Liver (tissue), 3 donors: ENCODE results near the gene KRTAP10-7.

Source experiments
- ATF3 ChIP-seq: IDR thresholded peaks from 2 replicates; pipeline ENCODE4 v1.6.1; 2016; ENCODE audit warnings: antibody characterized with exemption
- CTCF ChIP-seq: fragments of 150-350 bp; IDR thresholded peaks from 2 replicates; pipeline ENCODE4 v1.5.1; 2017; ENCODE audit warnings: improper control_type of control experiment, low read depth, low read length; ENCODE audit not compliant: missing input control
- EGR1 ChIP-seq, 2 donors: IDR thresholded peaks; 2 replicates each; pipeline ENCODE4 v1.6.1; 2016 to 2018; ENCODE audit warnings: antibody characterized with exemption in 2 of 2, low read depth in 2 of 2
- FOXA1 ChIP-seq: IDR thresholded peaks from 2 replicates; pipeline ENCODE4 v1.6.1; 2016; ENCODE audit warnings: antibody characterized with exemption
- GABPA ChIP-seq, 2 donors: IDR thresholded peaks in 1 of 2; conservative IDR thresholded peaks in 1 of 2; 2 replicates each; pipeline ENCODE4 v1.6.1; 2016; ENCODE audit warnings: antibody characterized with exemption in 2 of 2, mild to moderate bottlenecking in 1 of 2, moderate library complexity in 1 of 2
- JUND ChIP-seq, 2 donors: IDR thresholded peaks; 2 replicates each; pipeline ENCODE4 v1.6.1; 2016; ENCODE audit warnings: antibody characterized with exemption in 2 of 2
- RAD21 ChIP-seq, 2 donors: IDR thresholded peaks; 2 replicates each; pipeline ENCODE4 v1.6.1; 2016; ENCODE audit warnings: antibody characterized with exemption in 2 of 2, mild to moderate bottlenecking in 2 of 2
- REST ChIP-seq: IDR thresholded peaks from 2 replicates; pipeline ENCODE4 v1.6.1; 2016; ENCODE audit warnings: antibody characterized with exemption, mild to moderate bottlenecking
- RXRA ChIP-seq, 2 donors: IDR thresholded peaks; 2 replicates each; pipeline ENCODE4 v1.6.1; 2017 to 2018; ENCODE audit warnings: antibody characterized with exemption in 2 of 2, mild to moderate bottlenecking in 1 of 2
- SP1 ChIP-seq: IDR thresholded peaks from 2 replicates; pipeline ENCODE4 v1.6.1; 2018; ENCODE audit warnings: antibody characterized with exemption, mild to moderate bottlenecking
- TAF1 ChIP-seq: conservative IDR thresholded peaks from 2 replicates; pipeline ENCODE4 v1.6.1; 2016; ENCODE audit warnings: antibody characterized with exemption, mild to moderate bottlenecking
- YY1 ChIP-seq: IDR thresholded peaks from 2 replicates; pipeline ENCODE4 v1.6.1; 2016; ENCODE audit warnings: antibody characterized with exemption, mild to moderate bottlenecking
- TF ChIP-seq, protein P1 (sequence below): IDR thresholded peaks from 2 replicates; pipeline ENCODE4 v1.6.1; 2016; ENCODE audit warnings: antibody characterized with exemption
- TF ChIP-seq, protein P2 (sequence below): IDR thresholded peaks from 2 replicates; pipeline ENCODE4 v1.6.1; 2016; ENCODE audit warnings: antibody characterized with exemption
- donor health status: healthy.
- donor health status: healthy.

DNA sequence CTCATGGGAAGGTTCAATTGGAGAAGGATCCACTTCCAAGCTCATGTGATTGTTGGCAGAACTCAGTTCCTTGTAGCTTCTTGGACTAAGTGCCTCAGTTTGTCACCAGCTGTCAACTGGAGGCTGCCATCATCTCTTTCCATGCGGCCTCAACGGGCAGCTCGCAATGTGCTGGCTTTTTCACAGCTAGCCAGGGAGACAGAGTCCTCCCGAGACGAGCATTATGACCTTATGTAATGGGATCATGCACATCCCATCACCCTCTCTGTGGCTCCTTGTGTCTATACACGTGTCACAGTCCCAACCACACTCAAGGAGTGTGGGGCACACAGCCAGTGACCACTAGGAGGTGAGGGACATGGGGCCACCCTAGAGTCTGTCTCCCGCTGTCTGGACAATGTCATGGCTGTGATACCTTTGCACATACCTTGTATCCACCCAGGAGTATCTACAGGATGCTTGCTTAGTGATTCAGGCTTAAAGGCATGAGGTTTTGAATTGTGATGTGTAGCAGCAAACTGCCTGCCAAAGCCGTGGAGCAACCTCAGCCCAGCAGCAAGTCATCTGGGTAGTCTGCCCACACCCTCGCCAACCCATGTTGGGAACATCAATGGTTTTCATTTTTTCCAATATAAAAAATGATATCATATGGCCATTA lies 4.2 kb upstream of the KRTAP10-7 start:
- no peak for TF ChIP-seq CTCF
- TF ChIP-seq JUND (IDR thresholded peaks at IDR 0.05), result no peak
- TF ChIP-seq RAD21 (IDR thresholded peaks at IDR 0.05), result no peak
- TF ChIP-seq GABPA (IDR thresholded peaks at IDR 0.05 in 1 of 2, conservative IDR thresholded peaks at IDR 0.05 in 1 of 2), result no peak
- TF ChIP-seq, protein P1, sequence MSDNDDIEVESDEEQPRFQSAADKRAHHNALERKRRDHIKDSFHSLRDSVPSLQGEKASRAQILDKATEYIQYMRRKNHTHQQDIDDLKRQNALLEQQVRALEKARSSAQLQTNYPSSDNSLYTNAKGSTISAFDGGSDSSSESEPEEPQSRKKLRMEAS, result no peak
- TF ChIP-seq SP1, result no peak
- no peak for TF ChIP-seq FOXA1
- no peak for TF ChIP-seq YY1
- no peak for TF ChIP-seq TAF1
- no peak for TF ChIP-seq REST
- TF ChIP-seq, protein P2, sequence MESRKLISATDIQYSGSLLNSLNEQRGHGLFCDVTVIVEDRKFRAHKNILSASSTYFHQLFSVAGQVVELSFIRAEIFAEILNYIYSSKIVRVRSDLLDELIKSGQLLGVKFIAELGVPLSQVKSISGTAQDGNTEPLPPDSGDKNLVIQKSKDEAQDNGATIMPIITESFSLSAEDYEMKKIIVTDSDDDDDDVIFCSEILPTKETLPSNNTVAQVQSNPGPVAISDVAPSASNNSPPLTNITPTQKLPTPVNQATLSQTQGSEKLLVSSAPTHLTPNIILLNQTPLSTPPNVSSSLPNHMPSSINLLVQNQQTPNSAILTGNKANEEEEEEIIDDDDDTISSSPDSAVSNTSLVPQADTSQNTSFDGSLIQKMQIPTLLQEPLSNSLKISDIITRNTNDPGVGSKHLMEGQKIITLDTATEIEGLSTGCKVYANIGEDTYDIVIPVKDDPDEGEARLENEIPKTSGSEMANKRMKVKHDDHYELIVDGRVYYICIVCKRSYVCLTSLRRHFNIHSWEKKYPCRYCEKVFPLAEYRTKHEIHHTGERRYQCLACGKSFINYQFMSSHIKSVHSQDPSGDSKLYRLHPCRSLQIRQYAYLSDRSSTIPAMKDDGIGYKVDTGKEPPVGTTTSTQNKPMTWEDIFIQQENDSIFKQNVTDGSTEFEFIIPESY, result no peak
- no peak for TF ChIP-seq ATF3
- no peak for TF ChIP-seq RXRA (IDR thresholded peaks at IDR 0.05)
- TF ChIP-seq EGR1 (IDR thresholded peaks at IDR 0.05; ENCODE audit: low read depth in 2 of 2), result no peak
